ENCODE measurements around the gene RNF157. TPM values are rescaled to one million over a fixed set of nuclear protein-coding genes. Genes with fewer than 3 reads are reported as not detected.

The RNF157 gene
- total and polyA plus RNA-seq, 2 of the 4 experiments (the other 2 are of a cell fraction): 0.54 to 1.3 TPM

DNA sequence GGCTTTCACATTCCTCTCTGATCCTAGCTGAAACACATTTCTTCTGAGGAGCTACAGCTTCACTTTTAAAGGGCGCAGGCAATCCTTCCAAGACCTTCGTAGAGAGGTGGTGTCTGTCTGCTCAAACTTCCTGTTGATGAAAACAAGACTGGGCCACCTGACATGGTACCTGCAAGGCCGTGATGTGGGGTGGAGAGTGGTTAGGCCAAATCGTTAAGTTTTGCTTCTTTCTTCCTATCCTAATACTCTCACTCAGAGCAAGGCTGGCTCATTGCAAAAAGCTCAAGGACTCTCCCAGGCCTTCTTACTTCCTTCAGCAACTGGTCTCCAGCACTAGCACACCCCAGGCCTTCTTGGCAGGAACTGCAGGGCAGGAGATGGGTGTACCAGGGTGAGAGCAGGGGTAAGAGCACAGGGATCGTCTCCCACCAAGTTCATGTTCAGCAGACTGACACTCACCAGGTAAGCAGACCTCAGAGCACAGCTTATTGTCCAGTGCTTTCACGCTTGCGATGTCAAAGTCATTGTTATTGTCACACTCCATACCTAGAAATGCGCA lies 88.3 kb downstream of the RNF157 start:
- POLR2A ChIA-PET (ENCODE audit: unreplicated experiment): interaction anchor here (0.5 kb wide), 1 partner anchor 92 kb away, joined by 6 read pairs; no protein-coding TSS in a partner anchor
- Histone ChIP-seq H2AK9ac (replicated peaks; ENCODE audit: low read depth, low read length, poor library complexity) (no peak overlapping the region), H2AK5ac (ENCODE audit: low read depth, low read length) (no peak overlapping the region), H3K18ac (ENCODE audit: low read depth, low read length) (no peak overlapping the region), H3K4ac (ENCODE audit: low read depth, low read length) (no peak overlapping the region), H3K27ac (ENCODE audit: insufficient read depth, low read length) (no peak overlapping the region), H3K4me3 (ENCODE audit: insufficient read depth, low read depth, low read length) (no peak overlapping the region), H3K79me1 (ENCODE audit: low read depth in 1 of 2, low read length in 2 of 2) (no peaks in the 10 kb centered on the region), H3K9ac (ENCODE audit: low read depth, low read length) (no peak overlapping the region), H3K14ac (replicated peaks; ENCODE audit: low read depth, low read length) (no peak overlapping the region), H4K20me1 (ENCODE audit: insufficient read depth, low read length) (no peaks in the 10 kb centered on the region), H2BK120ac (ENCODE audit: low read depth, low read length) (no peak overlapping the region), H4K91ac (ENCODE audit: insufficient read depth, low read depth, low read length) (no peak overlapping the region), H3K23ac (ENCODE audit: low read depth, low read length) (no peak overlapping the region), H3K27me3 (ENCODE audit: control insufficient read depth, insufficient read depth, low read length) (peaks cover 5% of the 10 kb centered on the region), H3K9me1 (ENCODE audit: insufficient read depth, low read length) (no peaks in the 10 kb centered on the region; the same call in 1 of the 2 replicates), H2BK5ac (ENCODE audit: low read depth, low read length, poor library complexity, severe bottlenecking) (no peak overlapping the region), H2BK20ac (ENCODE audit: low read depth, low read length) (no peak overlapping the region), H2BK15ac (ENCODE audit: low read depth, low read length) (no peak overlapping the region), H2AFZ (replicated peaks; ENCODE audit: low read length, poor library complexity) (no peak overlapping the region), H3K4me2 (ENCODE audit: low read depth, low read length) (no peak overlapping the region), H4K8ac (ENCODE audit: low read depth in 2 of 2, low read length in 2 of 2) (no peak overlapping the region), H3K4me1 (ENCODE audit: control insufficient read depth, insufficient read depth, low read length) (no peaks in the 10 kb centered on the region; the same call in 1 of the 2 replicates), H3K36me3 (ENCODE audit: control insufficient read depth, insufficient read depth, low read length) (no peaks in the 10 kb centered on the region), H3K9me3 (ENCODE audit: control insufficient read depth, insufficient read depth, low read length) (no peaks in the 10 kb centered on the region), H3K56ac (ENCODE audit: extremely low read depth, insufficient read depth, low read length) (no peak overlapping the region), H4K5ac (ENCODE audit: low read depth, low read length) (no peak overlapping the region)
- BruUV-seq (replicated peaks): no TSS peak
- CTCF ChIA-PET: no interaction called here
- DNase-seq (no peak), ATAC-seq (ENCODE audit: low read depth) (no peak)
- TF ChIP-seq POLR2A (IDR thresholded peaks at IDR 0.05; ENCODE audit: low read depth, low read length): no peak
- TF ChIP-seq, protein P1, sequence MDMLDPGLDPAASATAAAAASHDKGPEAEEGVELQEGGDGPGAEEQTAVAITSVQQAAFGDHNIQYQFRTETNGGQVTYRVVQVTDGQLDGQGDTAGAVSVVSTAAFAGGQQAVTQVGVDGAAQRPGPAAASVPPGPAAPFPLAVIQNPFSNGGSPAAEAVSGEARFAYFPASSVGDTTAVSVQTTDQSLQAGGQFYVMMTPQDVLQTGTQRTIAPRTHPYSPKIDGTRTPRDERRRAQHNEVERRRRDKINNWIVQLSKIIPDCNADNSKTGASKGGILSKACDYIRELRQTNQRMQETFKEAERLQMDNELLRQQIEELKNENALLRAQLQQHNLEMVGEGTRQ (IDR thresholded peaks at IDR 0.05; ENCODE audit: low read depth, low read length): no peak
- TF ChIP-seq, protein P2, sequence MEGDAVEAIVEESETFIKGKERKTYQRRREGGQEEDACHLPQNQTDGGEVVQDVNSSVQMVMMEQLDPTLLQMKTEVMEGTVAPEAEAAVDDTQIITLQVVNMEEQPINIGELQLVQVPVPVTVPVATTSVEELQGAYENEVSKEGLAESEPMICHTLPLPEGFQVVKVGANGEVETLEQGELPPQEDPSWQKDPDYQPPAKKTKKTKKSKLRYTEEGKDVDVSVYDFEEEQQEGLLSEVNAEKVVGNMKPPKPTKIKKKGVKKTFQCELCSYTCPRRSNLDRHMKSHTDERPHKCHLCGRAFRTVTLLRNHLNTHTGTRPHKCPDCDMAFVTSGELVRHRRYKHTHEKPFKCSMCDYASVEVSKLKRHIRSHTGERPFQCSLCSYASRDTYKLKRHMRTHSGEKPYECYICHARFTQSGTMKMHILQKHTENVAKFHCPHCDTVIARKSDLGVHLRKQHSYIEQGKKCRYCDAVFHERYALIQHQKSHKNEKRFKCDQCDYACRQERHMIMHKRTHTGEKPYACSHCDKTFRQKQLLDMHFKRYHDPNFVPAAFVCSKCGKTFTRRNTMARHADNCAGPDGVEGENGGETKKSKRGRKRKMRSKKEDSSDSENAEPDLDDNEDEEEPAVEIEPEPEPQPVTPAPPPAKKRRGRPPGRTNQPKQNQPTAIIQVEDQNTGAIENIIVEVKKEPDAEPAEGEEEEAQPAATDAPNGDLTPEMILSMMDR (conservative IDR thresholded peaks at IDR 0.05; ENCODE audit: low read depth, low read length): no peak
- no peak for TF ChIP-seq MXI1 (IDR thresholded peaks at IDR 0.05; ENCODE audit: borderline replicate concordance, low read depth, low read length)
- TF ChIP-seq MAZ (IDR thresholded peaks at IDR 0.05; ENCODE audit: borderline replicate concordance, low read depth, low read length): no peak
- no peak for TF ChIP-seq RAD21 (IDR thresholded peaks at IDR 0.05; ENCODE audit: low read length)
- no peak for TF ChIP-seq CHD1 (IDR thresholded peaks at IDR 0.05; ENCODE audit: low read depth, low read length)
- TF ChIP-seq NFE2L2 (IDR thresholded peaks at IDR 0.05; ENCODE audit: low read depth, low read length): no peak
- no peak for TF ChIP-seq CEBPB (IDR thresholded peaks at IDR 0.05; ENCODE audit: low read depth, low read length)
- TF ChIP-seq, protein P3, sequence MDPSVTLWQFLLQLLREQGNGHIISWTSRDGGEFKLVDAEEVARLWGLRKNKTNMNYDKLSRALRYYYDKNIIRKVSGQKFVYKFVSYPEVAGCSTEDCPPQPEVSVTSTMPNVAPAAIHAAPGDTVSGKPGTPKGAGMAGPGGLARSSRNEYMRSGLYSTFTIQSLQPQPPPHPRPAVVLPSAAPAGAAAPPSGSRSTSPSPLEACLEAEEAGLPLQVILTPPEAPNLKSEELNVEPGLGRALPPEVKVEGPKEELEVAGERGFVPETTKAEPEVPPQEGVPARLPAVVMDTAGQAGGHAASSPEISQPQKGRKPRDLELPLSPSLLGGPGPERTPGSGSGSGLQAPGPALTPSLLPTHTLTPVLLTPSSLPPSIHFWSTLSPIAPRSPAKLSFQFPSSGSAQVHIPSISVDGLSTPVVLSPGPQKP (IDR thresholded peaks at IDR 0.05; ENCODE audit: borderline replicate concordance, low read depth, low read length): no peak
- TF ChIP-seq MAFK (IDR thresholded peaks at IDR 0.05; ENCODE audit: low read depth, low read length): no peak
- no peak for TF ChIP-seq RCOR1 (IDR thresholded peaks at IDR 0.05; ENCODE audit: insufficient replicate concordance, low read length)
- no peak for TF ChIP-seq BHLHE40 (IDR thresholded peaks at IDR 0.05; ENCODE audit: low read depth, low read length)
- dilution Hi-C loops (cut with HindIII; ENCODE audit: low sequenced_read_pairs, unreplicated experiment): no loop called here
- intact Hi-C loops (cut with micrococcal nuclease): no loop called here
- WGBS, 2 experiments (ENCODE audit: extremely low coverage in 2 of 2, insufficient read length in 1 of 2): 100% methylated on average over 2 of the region's 8 CpGs; no CpG with 5 or more reads in 1 of the 2 experiments
- in situ Hi-C loops (cut with MboI; ENCODE audit: low sequenced_read_pairs): no loop called here

Measured in IMR-90 (cell line).